SK-N-SH treated with all-trans-retinoic acid at 6 μM for 48 hours (cell line): ENCODE measurements around the gene PLPP1.
A peak's percentile ranks its signal among the peaks of the same experiment; 100 is the strongest.

Experiments used
- ATAC-seq: fragments of 200-7000 bp; cut with Tn5 transposase; 3 replicates; pipeline ENCODE4 v1.9.1; 2020; ENCODE audit warnings: mild to moderate bottlenecking, moderate library complexity
- ARNTL ChIP-seq: fragments of 450-650 bp; formaldehyde crosslinking; IDR thresholded peaks from 2 replicates; pipeline ENCODE4 v1.5.0; 2020; ENCODE audit warnings: low read depth, mild to moderate bottlenecking, moderate library complexity, borderline replicate concordance
- BACH2 ChIP-seq: fragments of 250-450 bp; sonication (Bioruptor Pico); IDR thresholded peaks from 2 replicates; pipeline ENCODE4 v1.9.0; 2021; ENCODE audit warnings: mild to moderate bottlenecking, borderline replicate concordance
- CSDC2 ChIP-seq: fragments of 250-450 bp; sonication (Bioruptor Pico); IDR thresholded peaks from 2 replicates; pipeline ENCODE4 v1.5.0; 2020; ENCODE audit warnings: mild to moderate bottlenecking, moderate library complexity
- ESRRG ChIP-seq: fragments of 250-450 bp; sonication (Bioruptor Pico); IDR thresholded peaks from 2 replicates; pipeline ENCODE4 v1.6.1; 2021; ENCODE audit warnings: mild to moderate bottlenecking
- GLIS3 ChIP-seq: fragments of 250-450 bp; sonication (Bioruptor Pico); IDR thresholded peaks from 2 replicates; pipeline ENCODE4 v1.5.0; 2020; ENCODE audit warnings: mild to moderate bottlenecking, moderate library complexity
- ISL1 ChIP-seq: fragments of 250-450 bp; sonication (Bioruptor Pico); IDR thresholded peaks from 2 replicates; pipeline ENCODE4 v2.1.2; 2022; ENCODE audit warnings: mild to moderate bottlenecking, moderate library complexity
- OSR1 ChIP-seq: fragments of 250-450 bp; sonication (Bioruptor Pico); IDR thresholded peaks from 2 replicates; pipeline ENCODE4 v1.8.0; 2022; ENCODE audit warnings: moderate library complexity, mild to moderate bottlenecking, inconsistent platforms
- PPARA ChIP-seq: fragments of 250-450 bp; sonication (Bioruptor Pico); IDR thresholded peaks from 2 replicates; pipeline ENCODE4 v1.5.0; 2020; ENCODE audit warnings: mild to moderate bottlenecking, borderline replicate concordance
- SNAI2 ChIP-seq: fragments of 250-450 bp; sonication (Bioruptor Pico); IDR thresholded peaks from 2 replicates; pipeline ENCODE4 v1.5.0; 2020; ENCODE audit warnings: mild to moderate bottlenecking, moderate library complexity
- TCF4 ChIP-seq: fragments of 250-450 bp; sonication (Bioruptor Pico); IDR thresholded peaks from 2 replicates; pipeline ENCODE4 v1.8.0; 2021; ENCODE audit warnings: mild to moderate bottlenecking, moderate library complexity, borderline replicate concordance
- TOX ChIP-seq: fragments of 250-450 bp; sonication (Bioruptor Pico); IDR thresholded peaks from 2 replicates; pipeline ENCODE4 v1.8.0; 2021; ENCODE audit warnings: mild to moderate bottlenecking, moderate library complexity, borderline replicate concordance
- ZC3H10 ChIP-seq: fragments of 250-450 bp; sonication (Bioruptor Pico); IDR thresholded peaks from 2 replicates; pipeline ENCODE4 v1.5.1; 2021; ENCODE audit warnings: mild to moderate bottlenecking, moderate library complexity
- ZFP3 ChIP-seq: fragments of 250-450 bp; sonication (Bioruptor Pico); IDR thresholded peaks from 2 replicates; pipeline ENCODE4 v1.5.0; 2020; ENCODE audit warnings: mild to moderate bottlenecking, moderate library complexity
- ZFP30 ChIP-seq: fragments of 450-650 bp; formaldehyde crosslinking; IDR thresholded peaks from 2 replicates; pipeline ENCODE4 v1.5.0; 2022; ENCODE audit warnings: mild to moderate bottlenecking, moderate library complexity
- ZNF565 ChIP-seq: fragments of 450-650 bp; formaldehyde crosslinking; conservative IDR thresholded peaks from 2 replicates; pipeline ENCODE4 v1.5.0; 2020; ENCODE audit warnings: low read depth, mild to moderate bottlenecking, moderate library complexity
- ZNF70 ChIP-seq: fragments of 450-650 bp; formaldehyde crosslinking; IDR thresholded peaks from 2 replicates; pipeline ENCODE4 v1.5.0; 2020; ENCODE audit warnings: mild to moderate bottlenecking, moderate library complexity
- ZNF8 ChIP-seq: fragments of 450-650 bp; formaldehyde crosslinking; IDR thresholded peaks from 2 replicates; pipeline ENCODE4 v1.5.0; 2020; ENCODE audit warnings: mild to moderate bottlenecking, moderate library complexity
- TF ChIP-seq, protein P1 (sequence below): fragments of 250-450 bp; sonication (Bioruptor Pico); IDR thresholded peaks from 2 replicates; pipeline ENCODE4 v1.8.0; 2021; ENCODE audit warnings: low read depth, mild to moderate bottlenecking, moderate library complexity, borderline replicate concordance
- TF ChIP-seq, protein P2 (sequence below): fragments of 250-450 bp; sonication (Bioruptor Pico); IDR thresholded peaks from 2 replicates; pipeline ENCODE4 v1.8.0; 2020; ENCODE audit warnings: mild to moderate bottlenecking, moderate library complexity, borderline replicate concordance
- TF ChIP-seq, protein P3 (sequence below): fragments of 250-450 bp; sonication (Bioruptor Pico); IDR thresholded peaks from 2 replicates; pipeline ENCODE4 v1.5.1; 2021; ENCODE audit warnings: mild to moderate bottlenecking, moderate library complexity
- TF ChIP-seq, protein P4 (sequence below): fragments of 250-450 bp; sonication (Bioruptor Pico); IDR thresholded peaks from 2 replicates; pipeline ENCODE4 v1.5.0; 2020; ENCODE audit warnings: mild to moderate bottlenecking, moderate library complexity

Gene PLPP1

DNA sequence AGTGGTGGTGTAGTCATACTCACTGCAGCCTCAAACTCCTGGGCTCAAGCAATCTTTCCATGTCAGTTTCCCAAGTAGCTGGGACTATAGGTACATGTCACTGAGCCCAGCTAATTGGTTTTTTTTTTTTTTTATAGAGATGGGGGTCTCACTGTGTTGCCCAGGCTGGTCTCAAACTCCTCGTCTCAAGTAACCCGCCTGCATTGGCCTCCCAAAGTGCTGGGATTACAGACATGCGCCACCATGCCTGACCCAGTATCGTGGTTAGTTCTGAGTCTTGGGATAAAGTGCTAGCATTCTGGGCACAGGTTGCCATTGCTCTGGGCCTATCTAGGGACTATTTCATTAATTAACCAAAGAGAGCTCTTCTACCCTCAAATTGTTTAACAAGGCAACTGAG lies 108.3 kb downstream of the PLPP1 start:
- TF ChIP-seq OSR1 = no peak
- no peak for TF ChIP-seq SNAI2 (CRISPR knock-in tag)
- TF ChIP-seq ESRRG (CRISPR knock-in tag) = no peak
- no peak for TF ChIP-seq ZC3H10 (CRISPR knock-in tag)

DNA sequence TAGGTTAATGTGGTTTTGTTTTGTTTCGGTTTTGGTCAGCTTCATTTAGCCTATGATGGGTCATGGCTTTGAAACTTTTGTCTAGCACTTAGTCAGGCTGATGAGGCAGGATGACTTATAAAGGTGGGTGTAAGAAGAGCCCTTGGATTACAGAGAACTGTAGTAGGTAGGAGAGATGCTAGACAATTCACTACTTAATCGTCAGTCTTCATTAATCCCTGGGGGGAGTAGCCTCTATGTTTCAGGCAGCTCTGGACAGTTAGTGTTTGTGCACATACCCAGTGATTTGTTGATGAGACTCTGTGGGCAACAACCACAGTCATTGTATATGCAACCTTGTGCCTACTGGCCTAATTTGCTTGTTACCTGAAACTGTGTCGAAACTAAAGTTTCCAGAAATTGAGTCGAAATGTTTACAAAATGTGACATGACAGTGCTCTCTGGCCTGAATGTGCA lies 113.7 kb downstream of the PLPP1 start:
- ATAC-seq = no peak
- no peak for TF ChIP-seq TCF4 (CRISPR knock-in tag)

More for the DNA sequence above, 108.3 kb downstream of the PLPP1 start:
- ATAC-seq = no peak

DNA sequence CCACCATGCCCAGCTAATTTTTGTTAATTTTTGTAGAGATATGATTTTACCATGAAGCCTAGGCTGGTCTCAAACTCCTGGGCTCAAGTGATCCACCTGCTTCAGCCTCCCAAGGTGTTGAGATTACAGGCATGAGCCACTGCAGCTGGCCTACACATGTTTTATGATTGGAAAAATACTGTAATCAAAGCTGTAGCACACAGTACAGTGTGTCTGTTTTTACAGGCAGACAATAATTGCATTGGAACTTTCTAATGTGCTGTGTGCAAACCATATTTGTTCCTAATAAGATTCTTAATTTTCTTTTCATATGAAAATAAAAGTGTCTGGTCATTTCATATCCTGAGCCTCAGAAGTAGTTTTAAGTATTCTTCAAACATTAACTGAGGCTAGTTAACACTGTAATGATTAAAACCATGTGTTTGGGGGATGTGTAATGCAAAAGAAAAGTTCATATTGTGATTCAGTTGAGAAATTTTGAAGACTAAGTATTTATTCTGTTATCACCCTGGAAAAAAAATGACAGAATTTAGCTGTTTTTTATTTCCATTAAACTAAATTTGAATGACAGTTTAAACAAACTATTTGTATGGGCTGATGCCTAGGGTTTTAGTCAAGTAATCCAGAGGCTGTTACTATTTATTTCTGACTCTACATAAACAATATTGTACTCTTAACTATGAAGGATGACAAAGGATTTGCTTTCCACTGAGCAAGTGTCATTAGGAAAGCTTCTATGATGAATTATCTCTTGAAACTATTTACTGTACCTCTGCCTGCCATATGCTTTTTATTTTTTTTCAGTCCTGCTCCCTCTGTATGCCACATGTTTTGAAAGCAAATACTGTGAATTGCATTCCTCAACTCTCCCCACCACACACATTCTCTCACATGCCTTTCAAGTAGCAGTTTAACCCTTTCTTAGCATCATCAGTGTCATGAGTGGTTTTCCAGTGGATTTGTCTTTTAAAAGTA lies 115.5 kb downstream of the PLPP1 start:
- TF ChIP-seq OSR1 (no peak), SNAI2 (CRISPR knock-in tag) (0 out of 2 replicates have a peak, but pooled peaks have one; percentile 54), GLIS3 (CRISPR knock-in tag) (no peak), TCF4 (CRISPR knock-in tag) (peak; percentile 65; the same call in 1 of the 2 replicates), ISL1 (CRISPR knock-in tag) (peak; percentile 57; the same call in 1 of the 2 replicates), TOX (peak; percentile 13; the same call in 1 of the 2 replicates)
- peak; percentile 90 for ATAC-seq

DNA sequence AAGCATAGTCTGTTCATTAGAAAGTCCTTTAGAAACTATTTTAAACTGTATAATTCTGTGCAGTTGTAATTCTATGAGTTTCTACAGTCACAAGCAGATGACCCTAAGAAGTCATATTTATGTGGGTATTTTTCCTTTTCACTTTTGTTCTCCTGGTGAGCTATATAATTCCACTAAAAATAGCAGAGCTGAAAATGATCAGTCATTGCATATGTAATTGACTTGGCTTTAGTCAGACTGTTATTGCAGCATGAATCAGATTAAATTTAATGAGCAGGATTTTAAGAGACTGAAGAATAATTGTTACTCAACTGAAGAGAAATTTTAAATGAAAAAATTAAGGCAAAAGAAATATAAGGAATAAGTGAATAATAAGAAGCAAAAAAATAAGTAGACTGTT lies 118.5 kb downstream of the PLPP1 start:
- TF ChIP-seq ISL1 (CRISPR knock-in tag) = peak; percentile 41
- TF ChIP-seq ZC3H10 (CRISPR knock-in tag) = no peak
- ATAC-seq = no peak

DNA sequence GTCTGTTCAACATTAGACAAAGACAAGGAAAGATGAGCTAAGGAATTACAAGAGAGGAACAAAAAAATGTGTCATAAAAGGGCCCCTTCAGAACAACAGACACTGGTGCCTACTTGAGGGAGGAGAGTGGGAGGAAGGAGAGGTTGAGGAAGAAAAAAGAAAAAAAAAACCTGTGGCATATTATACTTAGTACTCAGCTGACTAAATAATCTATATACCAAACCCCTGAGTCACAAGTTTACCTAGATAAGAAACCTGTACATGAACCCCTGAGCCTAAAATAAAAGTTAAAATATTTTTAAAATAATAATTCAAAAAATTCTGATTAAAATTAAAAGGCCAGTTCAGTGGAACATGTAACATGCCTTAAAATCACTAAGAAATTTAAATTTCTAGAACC lies 119.7 kb downstream of the PLPP1 start:
- ATAC-seq = no peak
- no peak for TF ChIP-seq ZFP30 (CRISPR knock-in tag)
- no peak for TF ChIP-seq TCF4 (CRISPR knock-in tag)
- TF ChIP-seq ESRRG (CRISPR knock-in tag) = no peak
- TF ChIP-seq OSR1 = no peak
- no peak for TF ChIP-seq ZNF565
- TF ChIP-seq CSDC2 (CRISPR knock-in tag) = no peak
- no peak for TF ChIP-seq ZC3H10 (CRISPR knock-in tag)
- TF ChIP-seq PPARA (CRISPR knock-in tag) = no peak
- no peak for TF ChIP-seq BACH2 (CRISPR knock-in tag)
- TF ChIP-seq, protein P1, sequence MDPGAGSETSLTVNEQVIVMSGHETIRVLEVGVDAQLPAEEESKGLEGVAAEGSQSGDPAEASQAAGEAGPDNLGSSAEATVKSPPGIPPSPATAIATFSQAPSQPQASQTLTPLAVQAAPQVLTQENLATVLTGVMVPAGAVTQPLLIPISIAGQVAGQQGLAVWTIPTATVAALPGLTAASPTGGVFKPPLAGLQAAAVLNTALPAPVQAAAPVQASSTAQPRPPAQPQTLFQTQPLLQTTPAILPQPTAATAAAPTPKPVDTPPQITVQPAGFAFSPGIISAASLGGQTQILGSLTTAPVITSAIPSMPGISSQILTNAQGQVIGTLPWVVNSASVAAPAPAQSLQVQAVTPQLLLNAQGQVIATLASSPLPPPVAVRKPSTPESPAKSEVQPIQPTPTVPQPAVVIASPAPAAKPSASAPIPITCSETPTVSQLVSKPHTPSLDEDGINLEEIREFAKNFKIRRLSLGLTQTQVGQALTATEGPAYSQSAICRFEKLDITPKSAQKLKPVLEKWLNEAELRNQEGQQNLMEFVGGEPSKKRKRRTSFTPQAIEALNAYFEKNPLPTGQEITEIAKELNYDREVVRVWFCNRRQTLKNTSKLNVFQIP (CRISPR knock-in tag) = no peak
- TF ChIP-seq ISL1 (CRISPR knock-in tag) = no peak
- TF ChIP-seq ZNF70 = no peak
- TF ChIP-seq ZFP3 (CRISPR knock-in tag) = no peak
- TF ChIP-seq, protein P2, sequence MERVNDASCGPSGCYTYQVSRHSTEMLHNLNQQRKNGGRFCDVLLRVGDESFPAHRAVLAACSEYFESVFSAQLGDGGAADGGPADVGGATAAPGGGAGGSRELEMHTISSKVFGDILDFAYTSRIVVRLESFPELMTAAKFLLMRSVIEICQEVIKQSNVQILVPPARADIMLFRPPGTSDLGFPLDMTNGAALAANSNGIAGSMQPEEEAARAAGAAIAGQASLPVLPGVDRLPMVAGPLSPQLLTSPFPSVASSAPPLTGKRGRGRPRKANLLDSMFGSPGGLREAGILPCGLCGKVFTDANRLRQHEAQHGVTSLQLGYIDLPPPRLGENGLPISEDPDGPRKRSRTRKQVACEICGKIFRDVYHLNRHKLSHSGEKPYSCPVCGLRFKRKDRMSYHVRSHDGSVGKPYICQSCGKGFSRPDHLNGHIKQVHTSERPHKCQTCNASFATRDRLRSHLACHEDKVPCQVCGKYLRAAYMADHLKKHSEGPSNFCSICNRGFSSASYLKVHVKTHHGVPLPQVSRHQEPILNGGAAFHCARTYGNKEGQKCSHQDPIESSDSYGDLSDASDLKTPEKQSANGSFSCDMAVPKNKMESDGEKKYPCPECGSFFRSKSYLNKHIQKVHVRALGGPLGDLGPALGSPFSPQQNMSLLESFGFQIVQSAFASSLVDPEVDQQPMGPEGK (CRISPR knock-in tag) = no peak
- TF ChIP-seq ZNF8 (CRISPR knock-in tag) = no peak
- TF ChIP-seq, protein P3, sequence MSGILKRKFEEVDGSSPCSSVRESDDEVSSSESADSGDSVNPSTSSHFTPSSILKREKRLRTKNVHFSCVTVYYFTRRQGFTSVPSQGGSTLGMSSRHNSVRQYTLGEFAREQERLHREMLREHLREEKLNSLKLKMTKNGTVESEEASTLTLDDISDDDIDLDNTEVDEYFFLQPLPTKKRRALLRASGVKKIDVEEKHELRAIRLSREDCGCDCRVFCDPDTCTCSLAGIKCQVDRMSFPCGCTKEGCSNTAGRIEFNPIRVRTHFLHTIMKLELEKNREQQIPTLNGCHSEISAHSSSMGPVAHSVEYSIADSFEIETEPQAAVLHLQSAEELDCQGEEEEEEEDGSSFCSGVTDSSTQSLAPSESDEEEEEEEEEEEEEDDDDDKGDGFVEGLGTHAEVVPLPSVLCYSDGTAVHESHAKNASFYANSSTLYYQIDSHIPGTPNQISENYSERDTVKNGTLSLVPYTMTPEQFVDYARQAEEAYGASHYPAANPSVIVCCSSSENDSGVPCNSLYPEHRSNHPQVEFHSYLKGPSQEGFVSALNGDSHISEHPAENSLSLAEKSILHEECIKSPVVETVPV = no peak
- TF ChIP-seq ARNTL = no peak
- TF ChIP-seq, protein P4, sequence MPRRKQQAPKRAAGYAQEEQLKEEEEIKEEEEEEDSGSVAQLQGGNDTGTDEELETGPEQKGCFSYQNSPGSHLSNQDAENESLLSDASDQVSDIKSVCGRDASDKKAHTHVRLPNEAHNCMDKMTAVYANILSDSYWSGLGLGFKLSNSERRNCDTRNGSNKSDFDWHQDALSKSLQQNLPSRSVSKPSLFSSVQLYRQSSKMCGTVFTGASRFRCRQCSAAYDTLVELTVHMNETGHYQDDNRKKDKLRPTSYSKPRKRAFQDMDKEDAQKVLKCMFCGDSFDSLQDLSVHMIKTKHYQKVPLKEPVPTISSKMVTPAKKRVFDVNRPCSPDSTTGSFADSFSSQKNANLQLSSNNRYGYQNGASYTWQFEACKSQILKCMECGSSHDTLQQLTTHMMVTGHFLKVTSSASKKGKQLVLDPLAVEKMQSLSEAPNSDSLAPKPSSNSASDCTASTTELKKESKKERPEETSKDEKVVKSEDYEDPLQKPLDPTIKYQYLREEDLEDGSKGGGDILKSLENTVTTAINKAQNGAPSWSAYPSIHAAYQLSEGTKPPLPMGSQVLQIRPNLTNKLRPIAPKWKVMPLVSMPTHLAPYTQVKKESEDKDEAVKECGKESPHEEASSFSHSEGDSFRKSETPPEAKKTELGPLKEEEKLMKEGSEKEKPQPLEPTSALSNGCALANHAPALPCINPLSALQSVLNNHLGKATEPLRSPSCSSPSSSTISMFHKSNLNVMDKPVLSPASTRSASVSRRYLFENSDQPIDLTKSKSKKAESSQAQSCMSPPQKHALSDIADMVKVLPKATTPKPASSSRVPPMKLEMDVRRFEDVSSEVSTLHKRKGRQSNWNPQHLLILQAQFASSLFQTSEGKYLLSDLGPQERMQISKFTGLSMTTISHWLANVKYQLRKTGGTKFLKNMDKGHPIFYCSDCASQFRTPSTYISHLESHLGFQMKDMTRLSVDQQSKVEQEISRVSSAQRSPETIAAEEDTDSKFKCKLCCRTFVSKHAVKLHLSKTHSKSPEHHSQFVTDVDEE (CRISPR knock-in tag) = no peak
